Natural killer cell (primary cell): ENCODE data around the gene PCTP. TPM values are rescaled to one million over a fixed set of nuclear protein-coding genes. Genes with fewer than 3 reads are reported as not detected.
A peak's percentile ranks its signal among the peaks of the same experiment; 100 is the strongest.

Experiments used
- ATAC-seq, 3 donors: fragments of 150-1000 bp in 2 of 3; fragments of 200-7000 bp in 1 of 3; cut with Tn5 transposase; 1 replicate in 1 of 3; 2 replicates in 2 of 3; pipeline ENCODE4 v1.10.0; 2021; ENCODE audit warnings: mild to moderate bottlenecking in 2 of 3, moderate library complexity in 2 of 3
- DNase-seq, 2 donors: peaks; one replicate each; pipeline versions ENCODE4 v3.0.0 to v3.0.0-alpha.2; 2013 to 2021; ENCODE audit warnings: mixed read lengths in 1 of 2
- H3K27ac ChIP-seq: one replicate; pipeline ENCODE4 v1.5.1; 2013; ENCODE audit warnings: mild to moderate bottlenecking, low read length
- H3K27me3 ChIP-seq: one replicate; pipeline ENCODE4 v1.6.1; 2013; ENCODE audit warnings: low read length; ENCODE audit not compliant: control insufficient read depth, insufficient read depth
- H3K36me3 ChIP-seq: one replicate; pipeline ENCODE4 v1.6.1; 2013; ENCODE audit warnings: low read length; ENCODE audit not compliant: control insufficient read depth, insufficient read depth
- H3K4me1 ChIP-seq: one replicate; pipeline ENCODE4 v1.6.1; 2013; ENCODE audit warnings: low read length; ENCODE audit not compliant: control insufficient read depth, insufficient read depth
- H3K4me3 ChIP-seq: one replicate; pipeline ENCODE4 v1.5.1; 2013; ENCODE audit warnings: low read length
- H3K9me3 ChIP-seq: one replicate; pipeline ENCODE4 v1.6.1; 2013; ENCODE audit warnings: low read length; ENCODE audit not compliant: control insufficient read depth, insufficient read depth
- H3K27ac Mint-ChIP-seq, 2 donors: one replicate each; pipeline ENCODE4 v1.8.0; 2022; ENCODE audit warnings: mild to moderate bottlenecking in 2 of 2, mixed read lengths in 2 of 2, moderate library complexity in 1 of 2
- H3K27me3 Mint-ChIP-seq, 2 donors: one replicate each; pipeline ENCODE4 v1.8.0; 2022; ENCODE audit warnings: low read depth in 2 of 2, mixed read lengths in 2 of 2
- H3K36me3 Mint-ChIP-seq: one replicate; pipeline ENCODE4 v1.8.0; 2022; ENCODE audit warnings: mixed read lengths
- H3K4me1 Mint-ChIP-seq, 2 donors: one replicate each; pipeline ENCODE4 v1.8.0; 2022; ENCODE audit warnings: mixed read lengths in 2 of 2
- H3K4me3 Mint-ChIP-seq: one replicate; pipeline ENCODE4 v1.8.0; 2022; ENCODE audit warnings: mild to moderate bottlenecking, moderate library complexity, mixed read lengths
- H3K9me3 Mint-ChIP-seq, 2 donors: one replicate each; pipeline ENCODE4 v1.8.0; 2022; ENCODE audit warnings: mixed read lengths in 2 of 2
- CTCF ChIP-seq: fragments of 200-600 bp; IDR thresholded peaks from one replicate; pipeline ENCODE4 v1.8.0; 2022; ENCODE audit warnings: antibody characterized with exemption
- WGBS: methylation state at CpG from one replicate; pipeline ENCODE4 v1.1.7; 2013; ENCODE audit warnings: missing lambda C conversion rate; ENCODE audit not compliant: insufficient coverage; 5-methylcytosine and 5-hydroxymethylcytosine counted together
- intact Hi-C: fragments of 100-400 bp; cut with micrococcal nuclease; formaldehyde crosslinking; loops from one replicate; pipeline ENCODE4 v1.14.2; 2022
- total RNA-seq, 4 donors: library from RNA; stranded (reverse); fragments of 120-200 nt in 1 of 4; gene quantifications; one replicate each; pipeline versions ENCODE4 v1.2.3 to v1.2.4, GENCODE V29; 2013 to 2022

PCTP gene
- total RNA-seq, 3 donors from 2014 or later (not counting 1 experiment from before 2014, with no cell fraction given) = 6.3 to 9.5 (median 9.2) TPM

GRCh38 chr17:55770196-55770870 lies 19.5 kb downstream of the PCTP start:
- Mint-ChIP-seq H3K4me1 (peaks cover 0 to 7% of the 10 kb centered on the region in 2 donors), H3K27ac (no peak overlapping the region), H3K36me3 (peaks cover 10% of the 10 kb centered on the region), H3K27me3 (no peaks in the 10 kb centered on the region), H3K9me3 (no peaks in the 10 kb centered on the region), H3K4me3 (no peak overlapping the region)
- intact Hi-C loops = loop anchor here (1.0 kb wide), 1 partner anchor 244 kb away; no protein-coding TSS in a partner anchor
- ATAC-seq = no peak
- no peak overlapping the region for H3K27ac ChIP-seq
- H3K4me1 ChIP-seq = no peaks in the 10 kb centered on the region
- H3K4me3 ChIP-seq = no peak overlapping the region
- H3K36me3 ChIP-seq = peaks cover 9% of the 10 kb centered on the region
- peak in 1 of 2 donors; percentile 27 for DNase-seq
- 73% methylated on average over 3 of the region's 4 CpGs for WGBS
- no peaks in the 10 kb centered on the region for H3K9me3 ChIP-seq
- H3K27me3 ChIP-seq = no peaks in the 10 kb centered on the region
- peak; percentile 18 for TF ChIP-seq CTCF

GRCh38 chr17:55772086-55772485 lies 21.2 kb downstream of the PCTP start:
- no peak overlapping the region for H3K27ac Mint-ChIP-seq
- peaks cover 22% of the 10 kb centered on the region for H3K36me3 Mint-ChIP-seq
- DNase-seq (no peak), ATAC-seq (no peak)
- no peaks in the 10 kb centered on the region for H3K4me1 ChIP-seq
- peaks cover 15% of the 10 kb centered on the region for H3K36me3 ChIP-seq
- TF ChIP-seq CTCF = no peak
- H3K27me3 Mint-ChIP-seq = no peaks in the 10 kb centered on the region
- no peaks in the 10 kb centered on the region for H3K4me1 Mint-ChIP-seq
- H3K4me3 ChIP-seq = no peak overlapping the region
- intact Hi-C loops = no loop called here
- no peaks in the 10 kb centered on the region for H3K9me3 Mint-ChIP-seq
- H3K4me3 Mint-ChIP-seq = no peak overlapping the region
- H3K27ac ChIP-seq = no peak overlapping the region
- H3K9me3 ChIP-seq = no peaks in the 10 kb centered on the region
- WGBS = 98% methylated on average over 6 of the region's 7 CpGs
- H3K27me3 ChIP-seq = no peaks in the 10 kb centered on the region

- no peak overlapping the region for H3K4me3 Mint-ChIP-seq
- intact Hi-C loops = no loop called here
- no peaks in the 10 kb centered on the region for H3K27me3 ChIP-seq
- no peaks in the 10 kb centered on the region for H3K9me3 Mint-ChIP-seq
- 90% methylated on average over 13 of the region's 13 CpGs for WGBS
- H3K36me3 Mint-ChIP-seq = peaks cover 22% of the 10 kb centered on the region
- H3K27ac Mint-ChIP-seq = no peak overlapping the region
- H3K9me3 ChIP-seq = no peaks in the 10 kb centered on the region
- no peak overlapping the region for H3K4me3 ChIP-seq
- DNase-seq (no peak), ATAC-seq (no peak)
- no peaks in the 10 kb centered on the region for H3K4me1 ChIP-seq
- no peak for TF ChIP-seq CTCF
- no peak overlapping the region for H3K27ac ChIP-seq
- H3K4me1 Mint-ChIP-seq = no peaks in the 10 kb centered on the region
- H3K27me3 Mint-ChIP-seq = no peaks in the 10 kb centered on the region
- H3K36me3 ChIP-seq = peaks cover 15% of the 10 kb centered on the region
Measured at GRCh38 chr17:55773671-55774070, 22.8 kb downstream of the PCTP start.

- TF ChIP-seq CTCF = no peak
- no peak overlapping the region for H3K4me3 Mint-ChIP-seq
- intact Hi-C loops = no loop called here
- H3K36me3 Mint-ChIP-seq = peaks cover 22% of the 10 kb centered on the region
- H3K4me1 ChIP-seq = no peaks in the 10 kb centered on the region
- no peak overlapping the region for H3K27ac Mint-ChIP-seq
- no peak overlapping the region for H3K27ac ChIP-seq
- H3K4me3 ChIP-seq = no peak overlapping the region
- H3K36me3 ChIP-seq = peaks cover 15% of the 10 kb centered on the region
- 95% methylated on average over 7 of the region's 7 CpGs for WGBS
- no peaks in the 10 kb centered on the region for H3K4me1 Mint-ChIP-seq
- no peaks in the 10 kb centered on the region for H3K9me3 Mint-ChIP-seq
- H3K9me3 ChIP-seq = no peaks in the 10 kb centered on the region
- DNase-seq (no peak), ATAC-seq (no peak)
- H3K27me3 Mint-ChIP-seq = no peaks in the 10 kb centered on the region
- no peaks in the 10 kb centered on the region for H3K27me3 ChIP-seq
Measured at GRCh38 chr17:55774846-55775271, 24.0 kb downstream of the PCTP start.
